LNCaP clone FGC (cell line): Measurements from ENCODE around the gene FOSL1.
A peak's percentile ranks its signal among the peaks of the same experiment; 100 is the strongest.

Source experiments
- DNase-seq: peaks from one replicate; pipeline ENCODE4 v3.0.0-alpha.2; 2011; ENCODE audit warnings: low read depth
- H3K4me3 ChIP-seq: 2 replicates; pipeline ENCODE4 v1.5.1; 2011; ENCODE audit warnings: mild to moderate bottlenecking, low read depth, low read length, control low read depth
- CTCF ChIP-seq: IDR thresholded peaks from 2 replicates; pipeline ENCODE4 v1.5.1; 2012; ENCODE audit warnings: mild to moderate bottlenecking; ENCODE audit not compliant: control insufficient read depth, insufficient read depth; ENCODE audit errors: extremely low read depth

FOSL1 gene

GRCh38 chr11:65917077-65917433 lies 16.9 kb upstream of the FOSL1 start:
- TF ChIP-seq CTCF = no peak
- no peak overlapping the region for H3K4me3 ChIP-seq
- DNase-seq = no peak

- no peak for TF ChIP-seq CTCF
- DNase-seq = no peak
- no peak overlapping the region for H3K4me3 ChIP-seq
Measured at GRCh38 chr11:65916391-65916790, 16.2 kb upstream of the FOSL1 start.

- no peak for TF ChIP-seq CTCF
- H3K4me3 ChIP-seq = no peak overlapping the region
- DNase-seq = no peak
Measured at GRCh38 chr11:65915821-65916251, 15.6 kb upstream of the FOSL1 start.

GRCh38 chr11:65915101-65915820 lies 15.1 kb upstream of the FOSL1 start:
- no peak overlapping the region for H3K4me3 ChIP-seq
- TF ChIP-seq CTCF = no peak
- no peak for DNase-seq

- TF ChIP-seq CTCF = no peak
- no peak for DNase-seq
Measured at GRCh38 chr11:65912845-65913244, 12.7 kb upstream of the FOSL1 start.

GRCh38 chr11:65911682-65912568 lies 11.7 kb upstream of the FOSL1 start:
- DNase-seq = peak; percentile 25
- no peak overlapping the region for H3K4me3 ChIP-seq
- TF ChIP-seq CTCF = peak; percentile 46

More at GRCh38 chr11:65912845-65913244, 12.7 kb upstream of the FOSL1 start:
- no peak overlapping the region for H3K4me3 ChIP-seq
